Panc1 (cell line): ENCODE measurements around the gene RBMS1. TPM values are rescaled to one million over a fixed set of nuclear protein-coding genes. Genes with fewer than 3 reads are reported as not detected.

Experiments
- ATAC-seq: fragments of 200-7000 bp; cut with Tn5 transposase; 2 replicates; pipeline ENCODE4 v1.9.1; 2020; ENCODE audit warnings: mild to moderate bottlenecking, moderate library complexity
- BruUV-seq: library from RNA; stranded (reverse); fragments of 400-500 nt; replicated peaks from 2 replicates; lab custom pipeline; 2021; lab: Mats Ljungman, UMichigan
- CTCF ChIA-PET: fragments of 300-600 bp; sonication (Branson Sonifier 250); formaldehyde crosslinking; loops from one replicate; lab custom pipeline; 2022; ENCODE audit warnings: antibody characterized with exemption; lab: Charles Lee
- POLR2A ChIA-PET: fragments of 300-600 bp; sonication (Branson Sonifier 250); formaldehyde crosslinking; loops from one replicate; lab custom pipeline; 2022; ENCODE audit warnings: antibody characterized with exemption; lab: Charles Lee
- DNase-seq: peaks from one replicate; pipeline ENCODE4 v3.0.0-alpha.2; 2010; ENCODE audit warnings: low read depth, low spot score
- H3K27ac ChIP-seq: 2 replicates; pipeline ENCODE4 v1.5.1; 2011; ENCODE audit warnings: mild to moderate bottlenecking, low read length, inconsistent platforms
- H3K27me3 ChIP-seq: fragments of 200-500 bp; sonication (Bioruptor generic); 2 replicates; pipeline ENCODE4 v1.6.0; 2014; ENCODE audit warnings: low read length, inconsistent platforms; ENCODE audit not compliant: control insufficient read depth, insufficient read depth
- H3K36me3 ChIP-seq: fragments of 200-500 bp; sonication (Bioruptor generic); 2 replicates; pipeline ENCODE4 v1.5.1; 2014; ENCODE audit warnings: inconsistent platforms, mild to moderate bottlenecking, low read length, moderate library complexity; ENCODE audit not compliant: control insufficient read depth, insufficient read depth
- H3K4me1 ChIP-seq: 2 replicates; pipeline ENCODE4 v1.5.1; 2011; ENCODE audit warnings: inconsistent platforms, mild to moderate bottlenecking, low read length, moderate library complexity; ENCODE audit not compliant: control insufficient read depth, insufficient read depth
- H3K4me3 ChIP-seq, 2 experiments: 2 replicates each; pipeline ENCODE4 v1.5.1; 2011 to 2012; ENCODE audit warnings: low read depth in 2 of 2, low read length in 2 of 2, mild to moderate bottlenecking in 2 of 2, inconsistent platforms in 1 of 2, moderate library complexity in 1 of 2
- H3K9me3 ChIP-seq: fragments of 200-500 bp; sonication (Bioruptor generic); 2 replicates; pipeline ENCODE4 v1.5.1; 2014; ENCODE audit warnings: low read depth, mild to moderate bottlenecking, inconsistent platforms, low read length, moderate library complexity; ENCODE audit not compliant: control insufficient read depth, insufficient read depth
- CTCF ChIP-seq: fragments of 450-650 bp; IDR thresholded peaks from 2 replicates; pipeline ENCODE4 v1.5.1; 2017; ENCODE audit warnings: mild to moderate bottlenecking
- POLR2AphosphoS5 ChIP-seq: IDR thresholded peaks from 2 replicates; pipeline ENCODE4 v1.6.1; 2012; ENCODE audit warnings: mild to moderate bottlenecking, low read depth, low read length, moderate library complexity
- REST ChIP-seq, 2 experiments: IDR thresholded peaks; 2 replicates each; pipeline ENCODE4 v1.6.1; 2011 to 2012; ENCODE audit warnings: low read depth in 2 of 2, control low read depth in 1 of 2, low read length in 1 of 2, mild to moderate bottlenecking in 1 of 2, moderate library complexity in 1 of 2; ENCODE audit not compliant: insufficient read depth in 1 of 2
- SIN3A ChIP-seq: IDR thresholded peaks from 2 replicates; pipeline ENCODE4 v1.6.1; 2012; ENCODE audit warnings: low read depth, mild to moderate bottlenecking, low read length, moderate library complexity, borderline replicate concordance; ENCODE audit not compliant: insufficient read depth
- TCF7L2 ChIP-seq: IDR thresholded peaks from 2 replicates; pipeline ENCODE4 v1.6.1; 2011; ENCODE audit warnings: mild to moderate bottlenecking, low read depth, low read length, inconsistent platforms
- in situ Hi-C: cut with HindIII; loops from 2 replicates; pipeline ENCODE4 v1.10.0; 2016; ENCODE audit warnings: low sequenced_read_pairs, low pct_unique_long_range_greater_than_20kb
- intact Hi-C: fragments of 100-400 bp; cut with micrococcal nuclease; formaldehyde crosslinking; loops from one replicate; pipeline ENCODE4 v1.10.0; 2022; ENCODE audit not compliant: unreplicated experiment
- total RNA-seq: library from RNA; stranded (reverse); gene quantifications from one replicate; pipeline ENCODE4 v1.2.1, GENCODE V29; 2021; ENCODE audit not compliant: unreplicated experiment

Gene RBMS1
- total RNA-seq, 1 experiment from 2014 or later = 67.0 TPM

GRCh38 chr2:160512491-160512890 lies 18.9 kb upstream of the RBMS1 start:
- TF ChIP-seq CTCF (no peak), TCF7L2 (no peak), REST (IDR thresholded peaks at IDR 0.05; ENCODE audit: insufficient read depth in 1 of 2, low read depth in 2 of 2, low read length in 1 of 2) (no peak)
- intact Hi-C loops = no loop called here
- no peaks in the 10 kb centered on the region for H3K4me1 ChIP-seq
- H3K9me3 ChIP-seq = no peaks in the 10 kb centered on the region
- no peaks in the 10 kb centered on the region for H3K36me3 ChIP-seq
- in situ Hi-C loops = no loop called here
- no peak overlapping the region for H3K27ac ChIP-seq
- ATAC-seq = no peak
- ChIA-PET CTCF (interaction anchor here (0.6 kb wide), 1 partner anchor 61 kb away, joined by 3 read pairs; no protein-coding TSS in a partner anchor), POLR2A (no interaction called here)
- no peak for DNase-seq
- no peak overlapping the region for H3K4me3 ChIP-seq
- BruUV-seq = no TSS peak
- no peaks in the 10 kb centered on the region for H3K27me3 ChIP-seq

- Histone ChIP-seq H3K4me3 (no peak overlapping the region), H3K4me1 (no peaks in the 10 kb centered on the region), H3K27me3 (no peaks in the 10 kb centered on the region), H3K27ac (no peak overlapping the region), H3K36me3 (no peaks in the 10 kb centered on the region), H3K9me3 (no peaks in the 10 kb centered on the region)
- DNase-seq = no peak
- no TSS peak for BruUV-seq
- in situ Hi-C loops = no loop called here
- no peak for ATAC-seq
- ChIA-PET POLR2A (no interaction called here), CTCF (no interaction called here)
- intact Hi-C loops = no loop called here
- TF ChIP-seq CTCF = no peak
- no peak for TF ChIP-seq POLR2AphosphoS5
- TF ChIP-seq SIN3A = no peak
- no peak for TF ChIP-seq TCF7L2
- no peak for TF ChIP-seq REST (IDR thresholded peaks at IDR 0.05; ENCODE audit: insufficient read depth in 1 of 2, low read depth in 2 of 2, low read length in 1 of 2)
Measured at GRCh38 chr2:160510617-160511016, 17.0 kb upstream of the RBMS1 start.
